Activated CD4-positive, alpha-beta T cell treated with anti-CD3 and anti-CD28 coated beads for 48 hours (primary cell): ENCODE measurements around the gene HS6ST3.

ENCODE experiments used
- DNase-seq: peaks from one replicate; pipeline ENCODE4 v3.0.0-alpha.2; 2020

The HS6ST3 gene

GRCh38 chr13:96860882-96861281 lies 771.0 kb downstream of the HS6ST3 start:
- DNase-seq, result no peak

GRCh38 chr13:96862093-96862492 lies 772.2 kb downstream of the HS6ST3 start:
- DNase-seq, result no peak

- no peak for DNase-seq
These were observed 773.1 kb downstream of the HS6ST3 start for GRCh38 chr13:96862999-96863398.

GRCh38 chr13:96871469-96871868 lies 781.6 kb downstream of the HS6ST3 start:
- no peak for DNase-seq

GRCh38 chr13:96880419-96880818 lies 790.5 kb downstream of the HS6ST3 start:
- no peak for DNase-seq
